Calu3 (cell line): ENCODE data around the gene RAD51B. TPM values are rescaled to one million over a fixed set of nuclear protein-coding genes. Genes with fewer than 3 reads are reported as not detected.

Source experiments
- BruUV-seq: library from RNA; stranded (reverse); fragments of 400-500 nt; replicated peaks from 2 replicates; lab custom pipeline; 2021; lab: Mats Ljungman, UMichigan
- CTCF ChIA-PET: fragments of 300-600 bp; sonication (Branson Sonifier 250); formaldehyde crosslinking; loops from one replicate; lab custom pipeline; 2022; ENCODE audit warnings: antibody characterized with exemption; lab: Charles Lee
- DNase-seq: peaks from one replicate; pipeline ENCODE4 v3.0.0; 2022
- H3K27ac Mint-ChIP-seq: one replicate; pipeline ENCODE4 v1.8.0; 2022; ENCODE audit warnings: mixed read lengths; ENCODE audit not compliant: unreplicated experiment
- H3K27me3 Mint-ChIP-seq: one replicate; pipeline ENCODE4 v1.8.0; 2022; ENCODE audit warnings: mixed read lengths; ENCODE audit not compliant: unreplicated experiment
- H3K36me3 Mint-ChIP-seq: one replicate; pipeline ENCODE4 v1.8.0; 2022; ENCODE audit warnings: mild to moderate bottlenecking, moderate library complexity, mixed read lengths; ENCODE audit not compliant: insufficient read depth, unreplicated experiment
- H3K4me1 Mint-ChIP-seq: one replicate; pipeline ENCODE4 v1.8.0; 2022; ENCODE audit warnings: mild to moderate bottlenecking, low read depth, mixed read lengths; ENCODE audit not compliant: unreplicated experiment
- H3K4me3 Mint-ChIP-seq: one replicate; pipeline ENCODE4 v1.8.0; 2022; ENCODE audit warnings: mild to moderate bottlenecking, low read depth, moderate library complexity, mixed read lengths; ENCODE audit not compliant: unreplicated experiment
- H3K9me3 Mint-ChIP-seq: one replicate; pipeline ENCODE4 v1.8.0; 2022; ENCODE audit warnings: low read depth, mixed read lengths; ENCODE audit not compliant: unreplicated experiment
- CTCF ChIP-seq: fragments of 200-600 bp; IDR thresholded peaks from one replicate; pipeline ENCODE4 v1.8.0; 2022; ENCODE audit warnings: antibody characterized with exemption; ENCODE audit not compliant: unreplicated experiment
- intact Hi-C: fragments of 100-400 bp; cut with micrococcal nuclease; formaldehyde crosslinking; loops from one replicate; pipeline ENCODE4 v1.10.0; 2022; ENCODE audit not compliant: unreplicated experiment
- total RNA-seq: library from RNA; stranded (reverse); gene quantifications from 2 replicates; pipeline ENCODE4 v1.2.3, GENCODE V29; 2022

The RAD51B gene
- total RNA-seq, 1 experiment from 2014 or later = 24.7 TPM

GRCh38 chr14:68479247-68479646, 659.7 kb downstream of the RAD51B start:
- no peak for TF ChIP-seq CTCF
- H3K4me3 Mint-ChIP-seq = no peak overlapping the region
- no peaks in the 10 kb centered on the region for H3K36me3 Mint-ChIP-seq
- no peaks in the 10 kb centered on the region for H3K27me3 Mint-ChIP-seq
- H3K9me3 Mint-ChIP-seq = no peaks in the 10 kb centered on the region
- no peak overlapping the region for H3K27ac Mint-ChIP-seq
- BruUV-seq = no TSS peak
- peaks cover 20% of the 10 kb centered on the region for H3K4me1 Mint-ChIP-seq
- intact Hi-C loops = no loop called here
- DNase-seq = no peak
- CTCF ChIA-PET = no interaction called here

- intact Hi-C loops = no loop called here
- Mint-ChIP-seq H3K27ac (no peak overlapping the region), H3K9me3 (no peaks in the 10 kb centered on the region), H3K36me3 (no peaks in the 10 kb centered on the region), H3K4me1 (peaks cover 27% of the 10 kb centered on the region), H3K4me3 (no peak overlapping the region), H3K27me3 (no peaks in the 10 kb centered on the region)
- DNase-seq = no peak
- no peak for TF ChIP-seq CTCF
- BruUV-seq = no TSS peak
- CTCF ChIA-PET = no interaction called here
Measured at GRCh38 chr14:68482018-68482417, 662.4 kb downstream of the RAD51B start.

GRCh38 chr14:68482772-68483395, 663.3 kb downstream of the RAD51B start:
- no TSS peak for BruUV-seq
- H3K27me3 Mint-ChIP-seq = no peaks in the 10 kb centered on the region
- no peaks in the 10 kb centered on the region for H3K36me3 Mint-ChIP-seq
- H3K4me3 Mint-ChIP-seq = no peak overlapping the region
- no peaks in the 10 kb centered on the region for H3K9me3 Mint-ChIP-seq
- H3K27ac Mint-ChIP-seq = no peak overlapping the region
- peaks cover 36% of the 10 kb centered on the region for H3K4me1 Mint-ChIP-seq
- intact Hi-C loops = no loop called here
- DNase-seq = no peak
- CTCF ChIA-PET = no interaction called here
- no peak for TF ChIP-seq CTCF

GRCh38 chr14:68486033-68486732, 666.6 kb downstream of the RAD51B start:
- TF ChIP-seq CTCF = no peak
- no peaks in the 10 kb centered on the region for H3K36me3 Mint-ChIP-seq
- no peak overlapping the region for H3K4me3 Mint-ChIP-seq
- no peak for DNase-seq
- intact Hi-C loops = no loop called here
- H3K27me3 Mint-ChIP-seq = no peaks in the 10 kb centered on the region
- no TSS peak for BruUV-seq
- H3K27ac Mint-ChIP-seq = peak overlapping the region; percentile 50
- CTCF ChIA-PET = no interaction called here
- peaks cover 29% of the 10 kb centered on the region for H3K4me1 Mint-ChIP-seq
- no peaks in the 10 kb centered on the region for H3K9me3 Mint-ChIP-seq
